Endodermal cell (in vitro differentiated cells): ENCODE measurements around the gene MAP1LC3B. TPM values are rescaled to one million over a fixed set of nuclear protein-coding genes. Genes with fewer than 3 reads are reported as not detected.

Experiments
- DNase-seq: peaks from one replicate; pipeline ENCODE4 v3.0.0-alpha.2; 2017
- H3K27ac ChIP-seq: 2 replicates; pipeline ENCODE4 v1.5.1; 2013; ENCODE audit warnings: mild to moderate bottlenecking, low read depth, low read length, moderate library complexity
- H3K27me3 ChIP-seq: 2 replicates; pipeline ENCODE4 v1.6.1; 2013; ENCODE audit warnings: mild to moderate bottlenecking, low read length, moderate library complexity; ENCODE audit not compliant: insufficient read depth, control insufficient read depth, poor library complexity, severe bottlenecking
- H3K36me3 ChIP-seq: 2 replicates; pipeline ENCODE4 v1.7.0; 2013; ENCODE audit warnings: mild to moderate bottlenecking, low read length, moderate library complexity; ENCODE audit not compliant: control insufficient read depth, insufficient read depth
- H3K4me1 ChIP-seq: one replicate; pipeline ENCODE4 v1.7.0; 2013; ENCODE audit warnings: low read length; ENCODE audit not compliant: control insufficient read depth, insufficient read depth
- H3K4me3 ChIP-seq: 2 replicates; pipeline ENCODE4 v1.5.1; 2013; ENCODE audit warnings: mild to moderate bottlenecking, low read length, moderate library complexity
- H3K9ac ChIP-seq: 2 replicates; pipeline ENCODE4 v1.6.1; 2013; ENCODE audit warnings: mild to moderate bottlenecking, low read length, moderate library complexity; ENCODE audit not compliant: poor library complexity, severe bottlenecking; ENCODE audit errors: extremely low read depth
- H3K9me3 ChIP-seq: 2 replicates; pipeline ENCODE4 v1.6.1; 2013; ENCODE audit warnings: mild to moderate bottlenecking, low read length, moderate library complexity; ENCODE audit not compliant: control insufficient read depth
- H3K27ac Mint-ChIP-seq: 2 replicates; pipeline ENCODE4 v1.8.0; 2020; ENCODE audit warnings: mixed read lengths
- H3K27me3 Mint-ChIP-seq: 2 replicates; pipeline ENCODE4 v1.8.0; 2021; ENCODE audit warnings: mild to moderate bottlenecking, mixed read lengths; ENCODE audit not compliant: insufficient read depth
- H3K36me3 Mint-ChIP-seq: 2 replicates; pipeline ENCODE4 v1.8.0; 2020; ENCODE audit warnings: low read depth, mixed read lengths
- H3K4me1 Mint-ChIP-seq: 2 replicates; pipeline ENCODE4 v1.8.0; 2020; ENCODE audit warnings: mixed read lengths
- H3K4me3 Mint-ChIP-seq: 2 replicates; pipeline ENCODE4 v1.8.0; 2020; ENCODE audit warnings: mild to moderate bottlenecking, moderate library complexity, mixed read lengths
- H3K9me3 Mint-ChIP-seq: 2 replicates; pipeline ENCODE4 v1.8.0; 2020; ENCODE audit warnings: mild to moderate bottlenecking, mixed read lengths
- WGBS, 2 experiments: methylation state at CpG; one replicate each; pipeline versions ENCODE4 v1.1.5 to v1.1.7; 2013; ENCODE audit warnings: missing lambda C conversion rate in 2 of 2, mixed read lengths in 1 of 2; ENCODE audit not compliant: insufficient coverage in 1 of 2, insufficient read length in 1 of 2; 5-methylcytosine and 5-hydroxymethylcytosine counted together
- total RNA-seq, 2 donors: library from RNA; stranded (reverse); fragmentation: NEBNext Ultra II Directional in 1 of 2; extraction: Animal tissue kit (Norgen Biotek cat#: 25700) in 1 of 2; gene quantifications; 2 replicates in 1 of 2; 3 replicates in 1 of 2; pipeline ENCODE4 v1.2.1, GENCODE V29; 2021
- TF ChIP-seq, protein P1 (sequence below): fragments of 200-600 bp; sonication (generic); conservative IDR thresholded peaks from 2 replicates; pipeline ENCODE4 v1.5.0; 2021; ENCODE audit warnings: antibody characterized with exemption, mild to moderate bottlenecking

Gene MAP1LC3B
- total RNA-seq, 2 donors from 2014 or later, result 56.4 to 62.4 TPM

DNA sequence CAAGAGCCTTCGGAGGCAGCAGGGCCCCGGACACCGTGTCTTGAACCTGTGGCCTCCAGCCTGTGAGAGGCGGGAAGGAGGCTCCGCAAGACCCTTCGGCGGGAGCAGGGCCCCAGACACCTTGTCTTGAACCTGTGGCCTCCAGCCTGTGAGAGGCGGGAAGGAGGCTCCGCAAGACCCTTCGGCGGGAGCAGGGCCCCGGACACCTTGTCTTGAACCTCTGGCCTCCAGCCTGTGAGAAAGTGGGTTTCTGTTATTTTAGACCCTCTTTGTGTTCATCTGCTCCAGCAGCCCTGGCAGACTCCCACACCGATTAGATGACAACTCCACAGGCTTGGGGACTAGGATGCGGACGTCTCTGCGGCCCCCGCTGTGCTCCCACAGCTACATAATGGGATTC is 38.5 kb upstream of the MAP1LC3B start:
- TF ChIP-seq, protein P1, sequence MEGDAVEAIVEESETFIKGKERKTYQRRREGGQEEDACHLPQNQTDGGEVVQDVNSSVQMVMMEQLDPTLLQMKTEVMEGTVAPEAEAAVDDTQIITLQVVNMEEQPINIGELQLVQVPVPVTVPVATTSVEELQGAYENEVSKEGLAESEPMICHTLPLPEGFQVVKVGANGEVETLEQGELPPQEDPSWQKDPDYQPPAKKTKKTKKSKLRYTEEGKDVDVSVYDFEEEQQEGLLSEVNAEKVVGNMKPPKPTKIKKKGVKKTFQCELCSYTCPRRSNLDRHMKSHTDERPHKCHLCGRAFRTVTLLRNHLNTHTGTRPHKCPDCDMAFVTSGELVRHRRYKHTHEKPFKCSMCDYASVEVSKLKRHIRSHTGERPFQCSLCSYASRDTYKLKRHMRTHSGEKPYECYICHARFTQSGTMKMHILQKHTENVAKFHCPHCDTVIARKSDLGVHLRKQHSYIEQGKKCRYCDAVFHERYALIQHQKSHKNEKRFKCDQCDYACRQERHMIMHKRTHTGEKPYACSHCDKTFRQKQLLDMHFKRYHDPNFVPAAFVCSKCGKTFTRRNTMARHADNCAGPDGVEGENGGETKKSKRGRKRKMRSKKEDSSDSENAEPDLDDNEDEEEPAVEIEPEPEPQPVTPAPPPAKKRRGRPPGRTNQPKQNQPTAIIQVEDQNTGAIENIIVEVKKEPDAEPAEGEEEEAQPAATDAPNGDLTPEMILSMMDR, result no peak
- Histone ChIP-seq H3K36me3 (peaks cover 11% of the 10 kb centered on the region), H3K27ac (no peak overlapping the region), H3K4me1 (no peaks in the 10 kb centered on the region), H3K4me3 (no peak overlapping the region), H3K9ac (no peak overlapping the region), H3K9me3 (no peaks in the 10 kb centered on the region), H3K27me3 (no peaks in the 10 kb centered on the region)
- peak overlapping the region; percentile 64 for H3K27ac Mint-ChIP-seq
- DNase-seq, result no peak
- H3K9me3 Mint-ChIP-seq, result no peaks in the 10 kb centered on the region
- H3K36me3 Mint-ChIP-seq, result peaks cover 23% of the 10 kb centered on the region
- H3K27me3 Mint-ChIP-seq, result no peaks in the 10 kb centered on the region
- H3K4me1 Mint-ChIP-seq, result no peaks in the 10 kb centered on the region
- no peak overlapping the region for H3K4me3 Mint-ChIP-seq
- 94% methylated on average over 5 to 17 of the region's 17 CpGs for WGBS, 2 experiments

DNA sequence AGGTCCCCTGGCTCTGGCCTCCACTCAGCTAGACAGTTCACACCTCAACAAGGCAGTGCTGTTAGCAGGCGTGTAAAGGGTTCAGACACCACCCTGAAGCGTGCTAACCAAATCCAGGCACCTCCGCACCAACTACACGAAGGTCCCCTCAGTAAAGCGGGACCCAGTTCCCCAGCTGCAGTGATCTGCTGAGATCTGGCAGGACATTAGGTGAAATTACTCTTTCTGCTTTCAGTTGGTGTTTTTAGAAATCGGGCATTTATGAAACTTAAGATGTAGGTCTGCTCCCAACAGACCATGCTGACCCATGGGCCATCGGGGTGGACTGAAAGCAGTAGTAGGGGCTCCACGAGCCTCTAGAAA is 35.7 kb upstream of the MAP1LC3B start:
- 96% methylated on average over 8 of the region's 8 CpGs for WGBS, 2 experiments
- Mint-ChIP-seq H3K36me3 (peaks cover 33% of the 10 kb centered on the region), H3K4me3 (no peak overlapping the region), H3K4me1 (no peaks in the 10 kb centered on the region), H3K27me3 (no peaks in the 10 kb centered on the region), H3K27ac (peak overlapping the region; percentile 17), H3K9me3 (no peaks in the 10 kb centered on the region)
- DNase-seq, result no peak
- Histone ChIP-seq H3K4me1 (no peaks in the 10 kb centered on the region), H3K9ac (no peak overlapping the region), H3K36me3 (peaks cover 26% of the 10 kb centered on the region), H3K4me3 (no peak overlapping the region), H3K9me3 (no peaks in the 10 kb centered on the region), H3K27ac (no peak overlapping the region), H3K27me3 (no peaks in the 10 kb centered on the region)
- TF ChIP-seq, protein P1, result no peak

DNA sequence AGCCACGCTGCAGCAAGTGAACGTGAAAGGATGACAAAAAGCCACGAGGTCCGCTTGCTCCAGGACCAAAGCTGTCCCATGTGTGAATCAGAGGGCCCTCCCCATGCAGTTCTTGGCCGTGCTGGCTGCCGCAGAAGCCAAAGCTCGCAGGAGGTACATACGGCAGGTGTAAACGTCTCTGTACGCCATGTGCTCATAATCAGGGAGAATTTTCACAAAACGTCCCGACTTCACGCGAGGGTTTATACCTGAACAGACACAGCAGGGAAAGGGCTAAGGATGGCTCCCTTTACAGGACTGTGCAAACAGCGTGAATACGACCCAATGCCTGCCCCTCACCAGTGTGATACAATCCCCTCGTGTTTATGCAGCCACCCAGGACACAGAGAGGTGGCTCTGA is 33.9 kb upstream of the MAP1LC3B start:
- Mint-ChIP-seq H3K4me1 (no peaks in the 10 kb centered on the region), H3K36me3 (peaks cover 34% of the 10 kb centered on the region), H3K27ac (no peak overlapping the region), H3K27me3 (no peaks in the 10 kb centered on the region), H3K4me3 (no peak overlapping the region), H3K9me3 (no peaks in the 10 kb centered on the region)
- Histone ChIP-seq H3K4me3 (no peak overlapping the region), H3K36me3 (peaks cover 36% of the 10 kb centered on the region), H3K9me3 (no peaks in the 10 kb centered on the region), H3K4me1 (no peaks in the 10 kb centered on the region), H3K9ac (no peak overlapping the region), H3K27me3 (no peaks in the 10 kb centered on the region), H3K27ac (no peak overlapping the region)
- TF ChIP-seq, protein P1, result no peak
- no peak for DNase-seq
- 93 to 97% methylated on average over 15 to 17 of the region's 17 CpGs for whole genome bisulfite sequencing, 2 experiments
